ENCODE results near the gene TTC7B. TPM values are rescaled to one million over a fixed set of nuclear protein-coding genes. Genes with fewer than 3 reads are reported as not detected.

The TTC7B gene
- total RNA-seq, 1 donor from 2014 or later, result 10.3 TPM

- intact Hi-C loops (cut with micrococcal nuclease), result no loop called here
Observed at GRCh38 chr14:90499908-90500664, 316.1 kb downstream of the TTC7B start.

- intact Hi-C loops (cut with micrococcal nuclease), result no loop called here
Observed at GRCh38 chr14:90499121-90499520, 317.1 kb downstream of the TTC7B start.

- intact Hi-C loops (cut with micrococcal nuclease), result no loop called here
Observed at GRCh38 chr14:90498198-90498597, 318.0 kb downstream of the TTC7B start.

GRCh38 chr14:90496379-90496778 lies 319.9 kb downstream of the TTC7B start:
- intact Hi-C loops (cut with micrococcal nuclease), result no loop called here

- intact Hi-C loops (cut with micrococcal nuclease), result no loop called here
Observed at GRCh38 chr14:90495357-90496276, 320.6 kb downstream of the TTC7B start.

GRCh38 chr14:90491911-90492531 lies 324.2 kb downstream of the TTC7B start:
- intact Hi-C loops (cut with micrococcal nuclease), result no loop called here

GRCh38 chr14:90491221-90491885 lies 324.9 kb downstream of the TTC7B start:
- intact Hi-C loops (cut with micrococcal nuclease), result no loop called here

- intact Hi-C loops (cut with micrococcal nuclease), result no loop called here
Observed at GRCh38 chr14:90490720-90491050, 325.5 kb downstream of the TTC7B start.

GRCh38 chr14:90489916-90490719 lies 326.1 kb downstream of the TTC7B start:
- intact Hi-C loops (cut with micrococcal nuclease), result no loop called here

- intact Hi-C loops (cut with micrococcal nuclease), result no loop called here
Observed at GRCh38 chr14:90489306-90489705, 326.9 kb downstream of the TTC7B start.

- intact Hi-C loops (cut with micrococcal nuclease), result no loop called here
Observed at GRCh38 chr14:90488256-90488655, 328.0 kb downstream of the TTC7B start.

GRCh38 chr14:90487462-90487861 lies 328.8 kb downstream of the TTC7B start:
- intact Hi-C loops (cut with micrococcal nuclease), result no loop called here

GRCh38 chr14:90487031-90487430 lies 329.2 kb downstream of the TTC7B start:
- intact Hi-C loops (cut with micrococcal nuclease), result no loop called here

GRCh38 chr14:90484291-90484690 lies 331.9 kb downstream of the TTC7B start:
- intact Hi-C loops (cut with micrococcal nuclease), result no loop called here

GRCh38 chr14:90483571-90483974 lies 332.7 kb downstream of the TTC7B start:
- intact Hi-C loops (cut with micrococcal nuclease), result no loop called here

GRCh38 chr14:90483117-90483516 lies 333.1 kb downstream of the TTC7B start:
- intact Hi-C loops (cut with micrococcal nuclease), result no loop called here

- intact Hi-C loops (cut with micrococcal nuclease), result no loop called here
Observed at GRCh38 chr14:90475298-90475697, 340.9 kb downstream of the TTC7B start.
